H1 (cell line): Measurements from ENCODE around the gene ZNF385D. TPM values are rescaled to one million over a fixed set of nuclear protein-coding genes. Genes with fewer than 3 reads are reported as not detected.

Experiments used
- CTCF ChIA-PET: fragments of 300-600 bp; sonication (Branson Sonifier 250); formaldehyde crosslinking; loops from one replicate; lab custom pipeline; 2021; ENCODE audit not compliant: partially characterized antibody; lab: Charles Lee
- POLR2A ChIA-PET: fragments of 300-600 bp; sonication (Branson Sonifier 250); formaldehyde crosslinking; loops from one replicate; lab custom pipeline; 2021; ENCODE audit warnings: inconsistent platforms; ENCODE audit not compliant: partially characterized antibody; lab: Charles Lee
- DNase-seq, 2 experiments: peaks; one replicate each; pipeline versions ENCODE4 v3.0.0 to v3.0.0-alpha.2; 2010 to 2022; ENCODE audit warnings: low spot score in 2 of 2, low read depth in 1 of 2, mixed read lengths in 1 of 2
- FAIRE-seq: peaks from 2 replicates; lab custom pipeline; 2011; peaks lifted over from hg19 to GRCh38; lab: Jason Lieb, UNC
- H2AFZ ChIP-seq: 2 replicates; pipeline ENCODE4 v1.8.1; 2012; ENCODE audit warnings: low read length, inconsistent platforms
- H2AK5ac ChIP-seq: 2 replicates; pipeline ENCODE4 v1.6.1; 2013; ENCODE audit warnings: low read depth, low read length
- H2BK120ac ChIP-seq: replicated peaks from 2 replicates; pipeline ENCODE3; 2013; ENCODE audit warnings: low read depth, low read length, inconsistent platforms
- H2BK12ac ChIP-seq: 2 replicates; pipeline ENCODE4 v1.6.1; 2013; ENCODE audit warnings: low read depth, low read length
- H2BK15ac ChIP-seq: 2 replicates; pipeline ENCODE4 v1.6.1; 2013; ENCODE audit warnings: low read length
- H2BK20ac ChIP-seq: 2 replicates; pipeline ENCODE4 v1.6.1; 2013; ENCODE audit warnings: low read length
- H2BK5ac ChIP-seq: 2 replicates; pipeline ENCODE4 v1.6.1; 2013; ENCODE audit warnings: low read depth, low read length
- H3K14ac ChIP-seq: 2 replicates; pipeline ENCODE4 v1.6.1; 2013; ENCODE audit warnings: inconsistent platforms; ENCODE audit not compliant: insufficient read length
- H3K18ac ChIP-seq: 2 replicates; pipeline ENCODE4 v1.6.1; 2013; ENCODE audit warnings: low read length; ENCODE audit errors: extremely low read depth
- H3K23ac ChIP-seq: 2 replicates; pipeline ENCODE4 v1.6.1; 2013; ENCODE audit warnings: inconsistent platforms; ENCODE audit not compliant: insufficient read length
- H3K23me2 ChIP-seq: 2 replicates; pipeline ENCODE4 v1.6.1; 2013; ENCODE audit warnings: low read depth, low read length
- H3K27ac ChIP-seq: 2 replicates; pipeline ENCODE4 v1.6.1; 2011; ENCODE audit warnings: low read depth, low read length, inconsistent platforms
- H3K27me3 ChIP-seq, 4 experiments: replicated peaks in 1 of 4; 1 replicate in 1 of 4; 2 replicates in 3 of 4; pipeline versions ENCODE4 v1.6.1 to v1.8.1; 2011 to 2013; ENCODE audit warnings: low read length in 3 of 4, mild to moderate bottlenecking in 3 of 4, inconsistent platforms in 2 of 4, mixed read lengths in 2 of 4, moderate library complexity in 1 of 4; ENCODE audit not compliant: control insufficient read depth in 3 of 4, insufficient read depth in 3 of 4; ENCODE audit errors: extremely low read depth in 1 of 4
- H3K36me3 ChIP-seq, 4 experiments: 2 replicates each; pipeline versions ENCODE4 v1.6.1 to v1.8.1; 2011 to 2013; ENCODE audit warnings: mild to moderate bottlenecking in 4 of 4, low read length in 3 of 4, moderate library complexity in 2 of 4, control low read depth in 1 of 4, inconsistent platforms in 1 of 4; ENCODE audit not compliant: insufficient read depth in 4 of 4, control insufficient read depth in 2 of 4
- H3K4ac ChIP-seq: replicated peaks from 2 replicates; pipeline ENCODE3; 2013; ENCODE audit warnings: low read length, low read depth, mixed read lengths, inconsistent platforms; ENCODE audit not compliant: insufficient read length
- H3K4me1 ChIP-seq, 4 experiments: replicated peaks in 1 of 4; 1 replicate in 1 of 4; 2 replicates in 3 of 4; pipeline versions ENCODE4 v1.6.1 to v1.8.1; 2011 to 2013; ENCODE audit warnings: low read length in 3 of 4, inconsistent platforms in 2 of 4, mixed read lengths in 1 of 4; ENCODE audit not compliant: insufficient read depth in 4 of 4, control insufficient read depth in 3 of 4
- H3K4me2 ChIP-seq, 2 experiments: 2 replicates each; pipeline versions ENCODE4 v1.6.1 to v1.8.1; 2011 to 2013; ENCODE audit warnings: low read depth in 2 of 2, low read length in 2 of 2, control low read depth in 1 of 2, inconsistent platforms in 1 of 2, mild to moderate bottlenecking in 1 of 2; ENCODE audit not compliant: insufficient read depth in 1 of 2
- H3K4me3 ChIP-seq, 4 experiments: fragments of 200-600, 300-600 bp in 1 of 4; sonication (generic), shearing (Covaris generic), sonication (Bioruptor Twin) in 1 of 4; 2 replicates each; pipeline versions ENCODE4 v1.5.1 to v1.8.1; 2011 to 2016; ENCODE audit warnings: low read length in 4 of 4, low read depth in 3 of 4, control low read depth in 2 of 4, inconsistent platforms in 2 of 4, mild to moderate bottlenecking in 2 of 4, mixed read lengths in 1 of 4, moderate library complexity in 1 of 4; ENCODE audit not compliant: insufficient read depth in 2 of 4; ENCODE audit errors: extremely low read depth in 1 of 4
- H3K56ac ChIP-seq: replicated peaks from 2 replicates; pipeline ENCODE3; 2013; ENCODE audit warnings: low read depth, mild to moderate bottlenecking, mixed read lengths, low read length, inconsistent platforms; ENCODE audit not compliant: insufficient read length
- H3K79me1 ChIP-seq: 2 replicates; pipeline ENCODE4 v1.6.1; 2013; ENCODE audit warnings: low read depth, low read length, control low read depth
- H3K79me2 ChIP-seq, 2 experiments: 2 replicates each; pipeline versions ENCODE4 v1.6.1 to v1.8.1; 2012 to 2013; ENCODE audit warnings: low read length in 2 of 2, mild to moderate bottlenecking in 2 of 2, inconsistent platforms in 1 of 2; ENCODE audit not compliant: insufficient read depth in 2 of 2, control insufficient read depth in 1 of 2
- H3K9ac ChIP-seq, 4 experiments: replicated peaks in 1 of 4; 1 replicate in 1 of 4; 2 replicates in 3 of 4; pipeline versions ENCODE4 v1.6.1 to v1.8.1; 2011 to 2013; ENCODE audit warnings: low read depth in 3 of 4, low read length in 3 of 4, control low read depth in 2 of 4, mild to moderate bottlenecking in 2 of 4, moderate library complexity in 2 of 4, inconsistent platforms in 1 of 4; ENCODE audit errors: extremely low read depth in 1 of 4
- H3K9me3 ChIP-seq, 2 experiments: 2 replicates each; pipeline versions ENCODE4 v1.6.1 to v1.8.1; 2012 to 2013; ENCODE audit warnings: mild to moderate bottlenecking in 2 of 2, moderate library complexity in 2 of 2, control low read depth in 1 of 2, inconsistent platforms in 1 of 2, low read depth in 1 of 2, low read length in 1 of 2, mixed read lengths in 1 of 2; ENCODE audit not compliant: insufficient read depth in 2 of 2
- H4K20me1 ChIP-seq, 2 experiments: replicated peaks in 1 of 2; 2 replicates each; pipeline versions ENCODE3 to v1.8.1; 2011 to 2013; ENCODE audit warnings: inconsistent platforms in 2 of 2, low read length in 2 of 2, mild to moderate bottlenecking in 1 of 2; ENCODE audit not compliant: insufficient read depth in 2 of 2, control insufficient read depth in 1 of 2
- H4K5ac ChIP-seq: 2 replicates; pipeline ENCODE4 v1.6.1; 2013; ENCODE audit warnings: low read length, low read depth, mixed read lengths, inconsistent platforms; ENCODE audit not compliant: insufficient read length
- H4K8ac ChIP-seq: 2 replicates; pipeline ENCODE4 v1.8.0; 2013; ENCODE audit warnings: mild to moderate bottlenecking, moderate library complexity, low read length, inconsistent platforms; ENCODE audit not compliant: insufficient read depth; ENCODE audit errors: extremely low read depth
- H4K91ac ChIP-seq: replicated peaks from 2 replicates; pipeline ENCODE3; 2013; ENCODE audit warnings: low read length, mixed read lengths, inconsistent platforms; ENCODE audit not compliant: insufficient read length
- KDM1A ChIP-seq: fragments of 200-600, 300-600 bp; sonication (generic); IDR thresholded peaks from 2 replicates; pipeline ENCODE4 v1.7.1; 2016; ENCODE audit warnings: mild to moderate bottlenecking, low read length, borderline replicate concordance
- MAX ChIP-seq: IDR thresholded peaks from 2 replicates; pipeline ENCODE4 v1.6.1; 2012; ENCODE audit warnings: inconsistent platforms
- RAD21 ChIP-seq, 2 experiments: IDR thresholded peaks in 1 of 2; conservative IDR thresholded peaks in 1 of 2; 2 replicates each; pipeline ENCODE4 v1.6.1; 2011; ENCODE audit warnings: low read depth in 2 of 2, low read length in 2 of 2, improper control_type of control experiment in 1 of 2, inconsistent platforms in 1 of 2, mild to moderate bottlenecking in 1 of 2, moderate library complexity in 1 of 2
- RFX5 ChIP-seq: IDR thresholded peaks from 2 replicates; pipeline ENCODE4 v1.6.1; 2011; ENCODE audit warnings: low read depth, low read length, improper control_type of control experiment, borderline replicate concordance
- SAP30 ChIP-seq: fragments of 300-600 bp; sonication (generic); IDR thresholded peaks from 2 replicates; pipeline ENCODE4 v1.7.1; 2012; ENCODE audit warnings: low read length, moderate library complexity, mild to moderate bottlenecking, inconsistent platforms; ENCODE audit not compliant: insufficient read depth, insufficient replicate concordance
- TAF1 ChIP-seq: IDR thresholded peaks from 2 replicates; pipeline ENCODE4 v1.6.1; 2011; ENCODE audit warnings: mild to moderate bottlenecking, low read depth, low read length
- TEAD4 ChIP-seq: IDR thresholded peaks from 2 replicates; pipeline ENCODE4 v1.6.1; 2012; ENCODE audit warnings: low read depth, low read length, inconsistent platforms, mixed read lengths
- YY1 ChIP-seq: IDR thresholded peaks from 2 replicates; pipeline ENCODE4 v1.6.1; 2011; ENCODE audit warnings: low read depth, mild to moderate bottlenecking, low read length
- WGBS, 2 experiments: shearing (Covaris generic) in 1 of 2; methylation state at CpG; one replicate each; pipeline versions ENCODE4 v1.1.6 to v1.1.7; 2013 to 2015; ENCODE audit warnings: low lambda C conversion rate in 2 of 2, mixed read lengths in 2 of 2, inconsistent platforms in 1 of 2, low coverage in 1 of 2, missing lambda C conversion rate in 1 of 2; ENCODE audit not compliant: insufficient replicate concordance in 2 of 2, insufficient coverage in 1 of 2, insufficient read length in 1 of 2; ENCODE audit errors: extremely low coverage in 1 of 2, missing lambda C conversion rate in 1 of 2; 5-methylcytosine and 5-hydroxymethylcytosine counted together
- long read RNA-seq, 2 experiments: library from RNA in 1 of 2; library from capped mRNA in 1 of 2; stranded (forward); transcript quantifications; one replicate each; pipeline ENCODE4 v2.0.0, GENCODE V29; 2021; ENCODE audit warnings: inconsistent platforms in 1 of 2
- polyA minus RNA-seq, 3 experiments: library from RNA; depleted of rRNA, polyadenylated mRNA; stranded (reverse); fragments of >200 nt; gene quantifications; 1 replicate in 2 of 3; 2 replicates in 1 of 3; pipeline ENCODE4 v1.2.3, GENCODE V29; 2011
- polyA plus RNA-seq, 7 experiments: library from polyadenylated mRNA; depleted of rRNA in 3 of 7; stranded (reverse) in 5 of 7; unstranded in 2 of 7; fragments of >200 nt in 5 of 7; fragments of 200-250 nt in 2 of 7; gene quantifications; 1 replicate in 5 of 7; 2 replicates in 1 of 7; 4 replicates in 1 of 7; pipeline versions ENCODE4 v1.2.1 to v1.2.3, GENCODE V29; 2011 to 2013; ENCODE audit warnings: missing spikeins in 2 of 7, mixed read lengths in 2 of 7
- total RNA-seq: library from RNA; stranded (reverse); fragmentation: NEBNext Ultra II Directional; extraction: Animal tissue kit (Norgen Biotek cat#: 25700); gene quantifications from 2 replicates; pipeline ENCODE4 v1.2.1, GENCODE V29; 2021

Gene ZNF385D
- 10.8 and 11.2 TPM in 2 replicates for total RNA-seq
- 5.8 and 5.9 TPM in 2 replicates for polyA plus RNA-seq (2011; rRNA removed)
- polyA plus RNA-seq (2011; cell fraction: cytosol; rRNA removed) = 6.4 TPM
- polyA plus RNA-seq (2011; cell fraction: nucleus; rRNA removed) = 9.1 TPM
- 6.9 to 13.4 TPM (median 9.4 TPM) in 4 replicates for polyA plus RNA-seq (2012, experiment 1 of 2)
- 1.3 TPM for polyA plus RNA-seq (2012, experiment 2 of 2)
- 6.0 TPM for polyA plus RNA-seq (2013, experiment 1 of 2)
- polyA plus RNA-seq (2013, experiment 2 of 2) = 6.4 TPM
- 13.5 and 18.9 TPM in 2 replicates for polyA minus RNA-seq (2011; rRNA and poly(A)+ RNA removed)
- polyA minus RNA-seq (2011; cell fraction: cytosol; rRNA and poly(A)+ RNA removed) = 4.0 TPM
- polyA minus RNA-seq (2011; cell fraction: nucleus; rRNA and poly(A)+ RNA removed) = 31.8 TPM
- long read RNA-seq, experiment 1, full-length matches to known transcripts = 1 of 6 reads
- long read RNA-seq, experiment 1, partial matches to known transcripts = 0 of 6 reads
- long read RNA-seq, experiment 1, other reads (novel, unspliced or antisense) = 5 of 6 reads
- long read RNA-seq, experiment 2, full-length matches to known transcripts = 1 of 9 reads
- long read RNA-seq, experiment 2, partial matches to known transcripts = 1 of 9 reads
- long read RNA-seq, experiment 2, other reads (novel, unspliced or antisense) = 7 of 9 reads

GRCh38 chr3:21750831-21751391 lies at the start of gene ZNF385D:
Gene ZNF385D, minus strand, starts transcription at chr3:21751210. Its CDS starts 294 bp downstream, at chr3:21750916.
- peak within 1 kb of the TSS; percentile 29; the same call in 1 of the 2 replicates for H2BK12ac ChIP-seq
- POLR2A ChIA-PET = interaction anchor here (0.6 to 1.1 kb wide), 2 partner anchors 45 to 192 kb away, joined by 3 to 4 read pairs; no protein-coding TSS in a partner anchor
- H3K18ac ChIP-seq = peak within 1 kb of the TSS; percentile 85; the same call in 1 of the 2 replicates
- H2BK20ac ChIP-seq = no peak within 1 kb of the TSS
- no peak within 1 kb of the TSS for H2AK5ac ChIP-seq
- 3% methylated on average over 31 of the region's 31 CpGs; no CpG with 5 or more reads in 1 of the 2 experiments for WGBS, 2 experiments
- peak within 1 kb of the TSS; percentile 88 for H4K8ac ChIP-seq
- peak within 1 kb of the TSS; percentile 41 for H2BK120ac ChIP-seq
- H3K9ac ChIP-seq = peak within 1 kb of the TSS in 3 of 4 experiments; percentile 44 to 76 (median 54); a peak in 5 of 7 replicates
- FAIRE-seq (peak; percentile 19), DNase-seq (peak; percentile 64 to 80)
- no peak within 1 kb of the TSS for H2BK15ac ChIP-seq
- H3K79me2 ChIP-seq = peaks cover 0 to 3% of the 10 kb centered on the region in 2 experiments; a peak in 1 of 4 replicates
- no peaks in the 10 kb centered on the region for H3K36me3 ChIP-seq
- H4K5ac ChIP-seq = peak within 1 kb of the TSS; percentile 83
- peak within 1 kb of the TSS; percentile 100 for H2AFZ ChIP-seq
- no peaks in the 10 kb centered on the region for H3K79me1 ChIP-seq
- no peak within 1 kb of the TSS for H3K56ac ChIP-seq
- H3K14ac ChIP-seq = no peak within 1 kb of the TSS
- CTCF ChIA-PET = interaction anchor here (0.9 to 4.2 kb wide), 5 partner anchors 11 to 190 kb away, joined by 3 to 36 read pairs (median 6); no protein-coding TSS in a partner anchor
- no peaks in the 10 kb centered on the region for H3K9me3 ChIP-seq
- H3K27ac ChIP-seq = no peak within 1 kb of the TSS
- no peaks in the 10 kb centered on the region for H4K20me1 ChIP-seq
- H3K4me3 ChIP-seq = peak within 1 kb of the TSS; percentile 70 to 89 (median 81)
- no peaks in the 10 kb centered on the region; a peak in 1 of 7 replicates for H3K27me3 ChIP-seq
- no peak within 1 kb of the TSS for H3K23ac ChIP-seq
- peak within 1 kb of the TSS; percentile 80 to 98 for H3K4me2 ChIP-seq
- peak within 1 kb of the TSS; percentile 46; the same call in 1 of the 2 replicates for H2BK5ac ChIP-seq
- no peak within 1 kb of the TSS for H4K91ac ChIP-seq
- no peak within 1 kb of the TSS for H3K4ac ChIP-seq
- peaks cover 0 to 10% (median 4%) of the 10 kb centered on the region in 4 experiments; a peak in 3 of 7 replicates for H3K4me1 ChIP-seq
- H3K23me2 ChIP-seq = peaks cover 9% of the 10 kb centered on the region; the same call in 1 of the 2 replicates
- TF ChIP-seq YY1 (no peak), MAX (peak; percentile 82), KDM1A (no peak), RFX5 (no peak), RAD21 (IDR thresholded peaks at IDR 0.05 in 1 of 2, conservative IDR thresholded peaks at IDR 0.05 in 1 of 2; ENCODE audit: low read depth in 2 of 2, low read length in 2 of 2) (peak; percentile 22; a peak in 2 of 4 replicates), TEAD4 (0 out of 2 replicates have a peak, but pooled peaks have one; percentile 20), SAP30 (peak; percentile 63), TAF1 (peak; percentile 67)
